MCF 10A (cell line): ENCODE results near the gene SLC4A1. TPM values are rescaled to one million over a fixed set of nuclear protein-coding genes. Genes with fewer than 3 reads are reported as not detected.

ENCODE experiments used
- BruUV-seq: library from RNA; stranded (reverse); fragments of 400-500 nt; replicated peaks from 2 replicates; lab custom pipeline; 2021; lab: Mats Ljungman, UMichigan
- CTCF ChIA-PET: fragments of 300-600 bp; sonication (Branson Sonifier 250); formaldehyde crosslinking; extraction: SDS; loops from one replicate; lab custom pipeline; 2021; ENCODE audit warnings: antibody characterized with exemption, inconsistent platforms; lab: Yijun Ruan, JAX
- POLR2A ChIA-PET: fragments of 300-600, 350-650 bp; sonication (Branson Sonifier 250); formaldehyde crosslinking; extraction: SDS; loops from one replicate; lab custom pipeline; 2020; ENCODE audit warnings: antibody characterized with exemption, inconsistent platforms; lab: Yijun Ruan, JAX
- DNase-seq: peaks from one replicate; pipeline ENCODE4 v3.0.0-alpha.2; 2018; ENCODE audit not compliant: unreplicated experiment
- H3K27ac Mint-ChIP-seq: one replicate; pipeline ENCODE4 v1.8.0; 2022; ENCODE audit warnings: mild to moderate bottlenecking, low read depth, mixed read lengths; ENCODE audit not compliant: unreplicated experiment
- H3K27me3 Mint-ChIP-seq: one replicate; pipeline ENCODE4 v1.8.0; 2022; ENCODE audit warnings: mixed read lengths; ENCODE audit not compliant: insufficient read depth, unreplicated experiment
- H3K36me3 Mint-ChIP-seq: one replicate; pipeline ENCODE4 v1.8.0; 2022; ENCODE audit warnings: mild to moderate bottlenecking, moderate library complexity, mixed read lengths; ENCODE audit not compliant: insufficient read depth, unreplicated experiment
- H3K4me1 Mint-ChIP-seq: one replicate; pipeline ENCODE4 v1.8.0; 2022; ENCODE audit warnings: mixed read lengths; ENCODE audit not compliant: insufficient read depth, unreplicated experiment
- H3K4me3 Mint-ChIP-seq: one replicate; pipeline ENCODE4 v1.8.0; 2022; ENCODE audit warnings: mild to moderate bottlenecking, moderate library complexity, mixed read lengths; ENCODE audit not compliant: unreplicated experiment
- H3K9me3 Mint-ChIP-seq: one replicate; pipeline ENCODE4 v1.8.0; 2022; ENCODE audit warnings: mixed read lengths; ENCODE audit not compliant: unreplicated experiment
- CTCF ChIP-seq: fragments of 200-600 bp; IDR thresholded peaks from one replicate; pipeline ENCODE4 v1.8.0; 2022; ENCODE audit warnings: antibody characterized with exemption, mild to moderate bottlenecking; ENCODE audit not compliant: unreplicated experiment
- intact Hi-C: fragments of 100-400 bp; cut with micrococcal nuclease; formaldehyde crosslinking; loops from 2 replicates; pipeline ENCODE4 v1.14.1; 2022
- total RNA-seq: library from RNA; stranded (reverse); gene quantifications from 2 replicates; pipeline ENCODE4 v1.2.3, GENCODE V29; 2022

SLC4A1 gene
- total RNA-seq, 1 experiment from 2014 or later, result not detected

DNA sequence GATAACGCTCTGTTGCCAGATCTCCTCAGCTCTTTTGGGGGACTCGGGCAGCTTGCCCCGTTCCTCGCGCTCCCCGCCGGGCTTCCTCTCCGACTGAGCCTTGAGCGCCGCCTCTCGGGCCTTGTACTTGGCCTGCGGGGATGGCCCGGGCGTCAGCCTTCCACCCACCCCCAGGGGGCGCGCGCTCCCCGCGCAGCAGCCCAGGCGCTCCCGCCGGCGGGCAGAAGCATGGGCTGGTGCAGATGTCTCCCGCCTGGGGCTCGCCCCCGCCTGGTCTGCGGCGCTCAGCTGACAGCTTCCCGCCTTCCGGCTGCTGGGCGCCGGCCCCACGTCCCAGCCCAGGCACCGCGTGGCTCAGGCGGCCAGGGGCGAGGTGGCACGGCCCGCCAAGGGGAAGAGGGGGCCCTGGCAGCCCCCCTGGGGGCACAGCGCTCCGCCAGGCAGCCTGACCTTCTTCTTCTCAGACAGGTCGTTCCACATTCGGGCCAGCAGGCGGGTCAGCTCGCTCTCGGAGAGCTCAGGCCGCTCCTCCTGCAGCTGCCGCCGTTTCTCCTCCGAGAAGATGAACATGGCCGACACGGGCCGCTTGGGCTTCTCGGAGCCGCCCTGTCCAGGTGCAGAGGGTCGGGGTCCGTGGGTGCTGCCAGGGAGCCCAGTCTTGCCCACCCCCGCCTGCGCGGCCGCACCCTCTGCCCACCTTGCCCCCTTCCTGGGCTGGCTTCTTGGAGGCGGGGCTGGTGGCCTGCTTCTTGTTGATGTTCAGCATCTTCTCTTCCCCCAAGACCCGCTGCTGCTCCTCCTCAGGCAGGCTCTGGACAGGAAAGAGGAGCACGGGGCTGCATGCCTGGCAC lies 57.4 kb downstream of the SLC4A1 start:
- H3K4me3 Mint-ChIP-seq, result no peak overlapping the region
- CTCF ChIA-PET, result interaction anchor here (0.6 to 1.7 kb wide), 3 partner anchors 8 to 121 kb away, joined by 3 to 5 read pairs (median 3); no protein-coding TSS in a partner anchor
- BruUV-seq, result TSS peak; percentile 15
- H3K9me3 Mint-ChIP-seq, result no peaks in the 10 kb centered on the region
- H3K27me3 Mint-ChIP-seq, result no peaks in the 10 kb centered on the region
- peaks cover 82% of the 10 kb centered on the region for H3K36me3 Mint-ChIP-seq
- no peak overlapping the region for H3K27ac Mint-ChIP-seq
- DNase-seq, result no peak
- intact Hi-C loops, result no loop called here
- POLR2A ChIA-PET, result interaction anchor here (0.6 kb wide), 1 partner anchor 10 kb away, joined by 3 read pairs; no protein-coding TSS in a partner anchor
- peak; percentile 32 for TF ChIP-seq CTCF
- H3K4me1 Mint-ChIP-seq, result peaks cover 15% of the 10 kb centered on the region

DNA sequence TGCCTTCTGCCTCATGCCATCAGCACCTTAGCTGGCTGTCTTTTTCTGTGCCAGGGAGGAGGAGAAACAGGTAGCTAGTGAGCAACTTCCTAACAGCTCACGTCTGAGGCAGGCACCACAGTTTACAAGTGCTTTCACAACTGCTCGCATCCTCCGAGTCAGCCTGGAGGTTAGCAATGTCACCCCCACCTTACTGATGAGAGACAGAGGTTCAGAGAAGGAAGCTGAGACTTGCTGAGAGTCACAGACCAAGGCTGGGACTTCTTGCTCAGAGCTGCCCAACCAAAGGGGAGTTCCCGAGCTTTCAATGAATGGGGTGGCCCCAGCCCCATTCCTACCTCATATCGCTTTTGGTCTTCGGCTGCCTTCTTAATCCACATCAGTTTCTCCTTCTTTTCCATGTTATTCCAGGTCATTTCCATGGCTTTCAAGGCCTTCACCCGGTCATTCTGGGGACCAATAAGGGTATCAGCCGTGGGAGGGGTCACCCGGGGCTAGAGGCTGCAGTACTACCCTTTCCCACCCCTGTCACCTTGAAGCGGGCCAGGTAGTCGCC lies 58.1 kb downstream of the SLC4A1 start:
- H3K27me3 Mint-ChIP-seq, result no peaks in the 10 kb centered on the region
- H3K27ac Mint-ChIP-seq, result no peak overlapping the region
- ChIA-PET POLR2A (interaction anchor here (0.6 kb wide), 1 partner anchor 9 kb away, joined by 3 read pairs; no protein-coding TSS in a partner anchor), CTCF (interaction anchor here (0.7 to 1.7 kb wide), 4 partner anchors 8 to 121 kb away, joined by 3 to 5 read pairs (median 4); no protein-coding TSS in a partner anchor)
- H3K4me1 Mint-ChIP-seq, result peaks cover 15% of the 10 kb centered on the region
- DNase-seq, result no peak
- H3K36me3 Mint-ChIP-seq, result peaks cover 76% of the 10 kb centered on the region
- no TSS peak for BruUV-seq
- no peaks in the 10 kb centered on the region for H3K9me3 Mint-ChIP-seq
- TF ChIP-seq CTCF, result no peak
- no peak overlapping the region for H3K4me3 Mint-ChIP-seq
- intact Hi-C loops, result no loop called here

DNA sequence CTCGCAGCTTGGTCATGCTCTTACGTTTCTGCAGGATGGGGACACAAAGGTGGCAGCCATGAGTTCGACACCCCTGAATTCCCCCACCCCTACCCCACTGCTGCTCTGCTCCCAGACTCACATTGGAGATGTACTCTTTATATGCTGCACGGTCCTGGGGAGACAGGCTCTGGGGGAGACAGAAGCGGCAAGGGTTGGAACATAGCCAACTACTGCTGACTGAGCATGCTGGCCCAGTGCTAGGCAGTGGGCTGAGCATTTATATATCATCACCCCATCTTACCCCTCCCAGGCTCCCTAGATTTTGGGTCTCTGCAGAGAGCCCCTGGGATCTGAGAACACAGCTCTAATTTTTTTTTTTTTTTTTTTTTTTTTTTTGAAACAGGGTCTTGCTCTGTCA lies 60.2 kb downstream of the SLC4A1 start:
- Mint-ChIP-seq H3K4me3 (no peak overlapping the region), H3K36me3 (peaks cover 59% of the 10 kb centered on the region), H3K9me3 (no peaks in the 10 kb centered on the region), H3K27me3 (no peaks in the 10 kb centered on the region), H3K4me1 (peaks cover 36% of the 10 kb centered on the region), H3K27ac (no peak overlapping the region)
- ChIA-PET POLR2A (interaction anchor here (0.9 kb wide), 1 partner anchor 10 kb away, joined by 5 read pairs; no protein-coding TSS in a partner anchor), CTCF (interaction anchor here (0.5 kb wide), 1 partner anchor 102 kb away, joined by 4 read pairs; no protein-coding TSS in a partner anchor)
- BruUV-seq, result no TSS peak
- no peak for DNase-seq
- no peak for TF ChIP-seq CTCF
- intact Hi-C loops, result no loop called here

DNA sequence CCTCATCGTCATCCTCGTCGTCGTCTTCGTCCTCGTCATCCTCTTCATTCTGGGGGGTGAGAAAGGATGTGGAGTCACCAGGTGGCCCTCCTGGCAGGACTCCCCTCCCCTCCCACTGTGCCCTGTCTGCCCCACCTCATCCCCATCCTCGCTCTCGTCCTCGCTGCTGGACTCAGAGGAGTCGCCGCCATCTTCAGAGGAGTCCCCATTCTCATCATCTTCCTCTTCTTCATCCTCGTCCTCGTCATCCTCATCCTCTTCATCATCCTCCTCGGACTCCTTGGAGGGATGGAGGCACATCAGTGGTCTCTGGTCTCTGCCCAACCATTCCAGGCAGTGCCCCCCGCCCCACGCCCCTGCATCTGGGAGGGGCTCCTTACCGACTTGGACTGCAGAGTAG lies 60.6 kb downstream of the SLC4A1 start:
- Mint-ChIP-seq H3K27ac (no peak overlapping the region), H3K9me3 (no peaks in the 10 kb centered on the region), H3K4me3 (no peak overlapping the region), H3K4me1 (peaks cover 40% of the 10 kb centered on the region), H3K27me3 (no peaks in the 10 kb centered on the region), H3K36me3 (peaks cover 59% of the 10 kb centered on the region)
- ChIA-PET CTCF (interaction anchor here (0.5 kb wide), 1 partner anchor 102 kb away, joined by 4 read pairs; no protein-coding TSS in a partner anchor), POLR2A (interaction anchor here (0.9 kb wide), 1 partner anchor 10 kb away, joined by 5 read pairs; no protein-coding TSS in a partner anchor)
- intact Hi-C loops, result no loop called here
- BruUV-seq, result no TSS peak
- DNase-seq, result no peak
- no peak for TF ChIP-seq CTCF
